SU-DHL-6 (cell line): ENCODE results near the gene SRRM2.

ENCODE experiments used
- H2AFZ ChIP-seq: fragments of 200-600 bp; sonication (generic); 2 replicates; pipeline ENCODE4 v1.6.1; 2014; ENCODE audit warnings: low read depth, mild to moderate bottlenecking, moderate library complexity, mixed read lengths, antibody characterized with exemption, low read length; ENCODE audit not compliant: severe bottlenecking
- H3F3A ChIP-seq: fragments of 200-600 bp; shearing (Covaris generic); 2 replicates; pipeline ENCODE4 v1.6.0; 2016; ENCODE audit warnings: antibody characterized with exemption, mild to moderate bottlenecking; ENCODE audit not compliant: insufficient read depth
- H3K27ac ChIP-seq: fragments of 200-600 bp; sonication (generic); 2 replicates; pipeline ENCODE4 v1.5.1; 2016; ENCODE audit warnings: low read depth, mild to moderate bottlenecking, low read length, moderate library complexity, mixed read lengths
- H3K27me3 ChIP-seq: fragments of 200-600 bp; sonication (generic), shearing (Covaris generic); 2 replicates; pipeline ENCODE4 v1.6.0; 2014; ENCODE audit warnings: mild to moderate bottlenecking, low read length
- H3K36me3 ChIP-seq: fragments of 200-600 bp; sonication (generic); 2 replicates; pipeline ENCODE4 v1.6.1; 2014; ENCODE audit warnings: mild to moderate bottlenecking, low read length, mixed read lengths
- H3K4me2 ChIP-seq: fragments of 300-600, 200-600 bp; shearing (Covaris generic), sonication (generic); 2 replicates; pipeline ENCODE4 v1.6.0; 2014; ENCODE audit warnings: low read length, low read depth, mild to moderate bottlenecking; ENCODE audit not compliant: poor library complexity, severe bottlenecking
- H3K4me3 ChIP-seq: fragments of 200-600 bp; sonication (generic); 2 replicates; pipeline ENCODE4 v1.5.1; 2014; ENCODE audit warnings: antibody characterized with exemption, low read length, mild to moderate bottlenecking, mixed read lengths; ENCODE audit not compliant: insufficient read depth, poor library complexity, severe bottlenecking
- H3K79me2 ChIP-seq: fragments of 200-600 bp; sonication (generic); 2 replicates; pipeline ENCODE4 v1.6.1; 2014; ENCODE audit warnings: mild to moderate bottlenecking, low read length, moderate library complexity; ENCODE audit not compliant: insufficient read depth
- H3K9ac ChIP-seq: fragments of 200-600 bp; sonication (generic); 2 replicates; pipeline ENCODE4 v1.7.0; 2014; ENCODE audit warnings: mild to moderate bottlenecking, low read length
- H3K9me2 ChIP-seq: fragments of 200-600 bp; sonication (generic); replicated peaks from 2 replicates; pipeline ENCODE4 v1.6.1; 2014; ENCODE audit warnings: low read length; ENCODE audit not compliant: insufficient read depth
- H3K9me3 ChIP-seq: fragments of 200-600 bp; sonication (generic); 2 replicates; pipeline ENCODE4 v1.6.1; 2014; ENCODE audit warnings: low read length, mixed read lengths; ENCODE audit not compliant: insufficient read depth
- H4K20me1 ChIP-seq: fragments of 200-600 bp; sonication (generic); 2 replicates; pipeline ENCODE4 v1.6.1; 2014; ENCODE audit warnings: low read depth, mild to moderate bottlenecking, antibody characterized with exemption, low read length, moderate library complexity, mixed read lengths
- CTCF ChIP-seq: fragments of 200-600 bp; sonication (generic); IDR thresholded peaks from one replicate; pipeline ENCODE4 v1.5.1; 2017; ENCODE audit warnings: antibody characterized with exemption, mild to moderate bottlenecking, low read length, moderate library complexity; ENCODE audit not compliant: insufficient read depth, poor library complexity, severe bottlenecking
- EZH2phosphoT487 ChIP-seq: fragments of 200-600 bp; sonication (generic), shearing (Covaris generic); conservative IDR thresholded peaks from 2 replicates; pipeline ENCODE4 v1.6.1; 2018; ENCODE audit warnings: mild to moderate bottlenecking, antibody characterized with exemption, low read length, moderate library complexity, mixed read lengths

SRRM2 gene

DNA sequence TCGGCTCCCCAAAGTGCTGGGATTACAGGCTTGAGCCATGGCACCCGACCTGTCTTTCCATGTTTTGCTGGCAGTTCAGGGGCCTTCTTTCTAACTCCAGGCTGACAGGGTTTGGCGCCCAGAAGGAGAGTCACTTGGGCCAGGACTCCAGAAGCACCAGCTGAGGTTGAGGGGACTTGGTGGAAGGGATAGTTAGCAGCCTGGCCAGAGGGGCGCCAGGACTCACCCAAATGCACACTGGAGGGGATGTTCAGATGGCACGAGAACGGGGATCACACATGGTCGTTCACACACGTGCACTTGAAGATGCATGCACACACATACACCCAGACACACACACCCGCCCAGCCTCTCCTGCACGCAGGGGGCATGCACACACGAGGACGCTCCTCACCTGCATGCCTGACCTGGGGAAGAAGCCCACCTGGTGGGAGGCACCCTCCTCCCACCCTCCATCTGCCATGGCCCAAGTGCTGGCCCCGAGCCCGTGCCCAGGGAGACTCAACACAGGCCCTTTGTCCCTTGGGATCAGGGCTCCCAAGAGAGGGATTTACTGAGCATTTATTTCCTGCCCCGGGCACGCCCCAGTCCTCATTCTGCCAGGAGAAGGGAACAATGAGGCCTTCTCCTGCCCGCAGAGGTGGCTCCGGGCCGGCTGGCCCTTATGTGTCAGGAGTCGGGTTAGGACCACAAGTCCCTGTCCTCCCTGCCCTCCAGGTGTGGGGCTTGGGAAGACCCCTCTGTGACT lies 62.3 kb downstream of the SRRM2 start:
- Histone ChIP-seq H2AFZ (no peak overlapping the region), H3K4me3 (no peak overlapping the region)

DNA sequence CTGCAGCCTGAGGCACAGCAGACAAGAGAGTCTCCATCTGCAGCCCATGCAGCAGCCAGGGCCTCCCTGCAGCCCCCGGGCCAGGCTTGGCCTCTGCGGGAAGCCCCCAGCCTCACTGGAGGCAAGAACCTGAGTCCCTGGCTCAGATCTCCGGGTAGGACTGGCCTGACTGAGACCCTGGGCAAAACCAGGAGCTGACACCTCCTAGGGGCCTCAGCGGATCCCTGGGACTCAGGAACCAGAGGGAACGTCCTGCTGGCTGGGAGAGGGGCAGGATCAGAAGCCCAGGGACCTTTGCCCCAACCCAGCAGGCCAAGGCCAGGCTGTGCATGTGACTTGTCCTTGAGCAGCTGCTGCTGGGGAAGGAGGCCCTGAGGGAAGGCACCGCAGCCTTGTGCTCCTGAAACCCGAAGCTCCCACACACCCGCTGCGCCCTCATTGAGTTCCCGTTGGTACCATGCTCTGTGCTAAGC lies 62.9 kb downstream of the SRRM2 start:
- H3K4me2 ChIP-seq = no peak overlapping the region
- H3K36me3 ChIP-seq = no peaks in the 10 kb centered on the region
- no peak overlapping the region for H2AFZ ChIP-seq
- no peaks in the 10 kb centered on the region for H3F3A ChIP-seq
- no peaks in the 10 kb centered on the region for H3K9me2 ChIP-seq
- no peaks in the 10 kb centered on the region for H3K27me3 ChIP-seq
- no peak overlapping the region for H3K9ac ChIP-seq
- H3K9me3 ChIP-seq = no peaks in the 10 kb centered on the region
- H4K20me1 ChIP-seq = no peaks in the 10 kb centered on the region
- no peak overlapping the region for H3K4me3 ChIP-seq
- no peaks in the 10 kb centered on the region for H3K79me2 ChIP-seq
- no peak overlapping the region for H3K27ac ChIP-seq
- no peak for TF ChIP-seq EZH2phosphoT487

More for the DNA sequence above, 62.3 kb downstream of the SRRM2 start:
- H3K27ac ChIP-seq = no peak overlapping the region
- TF ChIP-seq CTCF (no peak), EZH2phosphoT487 (no peak)
- H3K9me2 ChIP-seq = no peaks in the 10 kb centered on the region
- no peaks in the 10 kb centered on the region for H3K9me3 ChIP-seq
- no peak overlapping the region for H3K9ac ChIP-seq
- no peaks in the 10 kb centered on the region for H4K20me1 ChIP-seq
- H3F3A ChIP-seq = no peaks in the 10 kb centered on the region
- no peak overlapping the region for H3K4me2 ChIP-seq
- H3K79me2 ChIP-seq = no peaks in the 10 kb centered on the region
- no peaks in the 10 kb centered on the region for H3K27me3 ChIP-seq
- H3K36me3 ChIP-seq = no peaks in the 10 kb centered on the region

DNA sequence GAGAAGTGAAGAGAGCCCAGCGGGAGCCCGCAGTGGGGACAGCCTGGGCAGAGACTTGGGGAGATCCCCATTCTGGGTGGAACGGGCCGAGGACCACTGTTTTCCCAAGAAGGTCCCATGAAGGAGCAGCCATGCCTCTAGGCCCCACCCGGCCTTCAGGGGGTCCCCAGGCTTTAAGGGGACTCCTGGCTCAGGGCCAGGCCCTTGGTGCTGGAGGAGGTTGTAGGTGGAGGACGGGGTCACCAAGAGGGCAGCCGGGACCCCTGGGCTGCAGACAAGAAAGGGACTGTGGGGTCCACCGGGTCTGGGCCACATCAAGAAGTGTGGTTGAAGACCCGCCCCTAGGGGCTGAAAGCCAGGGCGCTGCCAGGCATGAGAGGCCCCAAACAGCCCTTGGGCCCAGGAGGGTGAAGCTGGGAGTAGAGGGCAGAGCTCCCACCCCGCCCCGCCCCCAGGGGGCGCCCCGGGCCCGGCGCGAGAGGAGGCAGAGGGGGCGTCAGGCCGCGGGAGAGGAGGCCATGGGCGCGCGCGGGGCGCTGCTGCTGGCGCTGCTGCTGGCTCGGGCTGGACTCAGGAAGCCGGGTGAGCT lies 64.4 kb downstream of the SRRM2 start, which contains the start of gene PRSS21:
PRSS21 (plus strand) TSS at position 487 of the 589 bp plus-strand sequence; CDS start at position 519, 32 bp downstream.
- Histone ChIP-seq H3K4me3 (no peak within 1 kb of the TSS), H3K9me3 (no peaks in the 10 kb centered on the region), H3K79me2 (no peaks in the 10 kb centered on the region), H4K20me1 (no peaks in the 10 kb centered on the region), H3K27me3 (no peaks in the 10 kb centered on the region), H3K4me2 (no peak within 1 kb of the TSS), H3K36me3 (no peaks in the 10 kb centered on the region), H2AFZ (no peak within 1 kb of the TSS), H3F3A (no peaks in the 10 kb centered on the region), H3K9me2 (no peaks in the 10 kb centered on the region), H3K9ac (no peak within 1 kb of the TSS), H3K27ac (no peak within 1 kb of the TSS)
- TF ChIP-seq CTCF (no peak), EZH2phosphoT487 (no peak)
